Psoas muscle (tissue), 8 donors: ENCODE data around the gene SLC37A1. TPM values are rescaled to one million over a fixed set of nuclear protein-coding genes. Genes with fewer than 3 reads are reported as not detected.
A peak's percentile ranks its signal among the peaks of the same experiment; 100 is the strongest.

ENCODE experiments used
- ATAC-seq, 4 donors: fragments of 200-7000 bp; cut with Tn5 transposase; one replicate each; pipeline ENCODE4 v1.9.1; 2020; ENCODE audit warnings: moderate library complexity in 3 of 4, mild to moderate bottlenecking in 2 of 4
- DNase-seq, 2 donors: peaks; one replicate each; pipeline ENCODE4 v3.0.0-alpha.2; 2020
- H3K27ac ChIP-seq: fragments of 200-600 bp; one replicate; pipeline ENCODE4 v1.8.0; 2022
- H3K27me3 ChIP-seq, 3 donors: fragments of 200-600 bp in 1 of 3; one replicate each; pipeline versions ENCODE4 v1.6.1 to v1.8.0; 2013 to 2022; ENCODE audit warnings: low read length in 2 of 3, mild to moderate bottlenecking in 2 of 3, moderate library complexity in 1 of 3; ENCODE audit not compliant: insufficient read depth in 3 of 3
- H3K36me3 ChIP-seq, 2 donors: fragments of 200-600 bp in 1 of 2; one replicate each; pipeline versions ENCODE4 v1.6.1 to v1.8.0; 2013 to 2022; ENCODE audit warnings: low read depth in 1 of 2, mild to moderate bottlenecking in 1 of 2, moderate library complexity in 1 of 2; ENCODE audit not compliant: insufficient read depth in 1 of 2
- H3K4me1 ChIP-seq: fragments of 200-600 bp; one replicate; pipeline ENCODE4 v1.8.0; 2022
- H3K4me3 ChIP-seq: fragments of 200-600 bp; one replicate; pipeline ENCODE4 v1.8.0; 2022; ENCODE audit warnings: mild to moderate bottlenecking
- H3K9me3 ChIP-seq: fragments of 200-600 bp; one replicate; pipeline ENCODE4 v1.8.0; 2022
- WGBS, 3 donors: extraction: QIAGEN DNeasy Blood & Tissue Kit; methylation state at CpG; one replicate each; pipeline versions ENCODE4 v1.1.6 to v1.1.7; 2013; 5-methylcytosine and 5-hydroxymethylcytosine counted together
- intact Hi-C, 2 donors: fragments of 100-400 bp; cut with DNase I; formaldehyde crosslinking; loops; one replicate each; pipeline versions ENCODE4 v1.11.0 to v1.14.2; 2022
- polyA plus RNA-seq, 3 donors: library from polyadenylated mRNA; stranded (reverse); fragments of 200-250 nt; gene quantifications; one replicate each; pipeline ENCODE4 v1.2.3, GENCODE V29; 2013
- total RNA-seq, 4 donors: library from RNA; stranded (reverse); fragmentation: NEBNext Ultra II Directional in 2 of 4; extraction: Animal tissue kit (Norgen Biotek cat#: 25700) in 2 of 4; gene quantifications; one replicate each; pipeline versions ENCODE4 v1.2.1 to v1.2.4, GENCODE V29; 2021 to 2023
- TF ChIP-seq, protein P1 (sequence below): fragments of 200-600 bp; IDR thresholded peaks from one replicate; pipeline ENCODE4 v1.8.0; 2022; ENCODE audit warnings: antibody characterized with exemption
- donor health status: healthy with polysubstance abuse.
- donor health status: DM: no; HTN: no; CAD: no; lungs with moderate emphysema.
- donor health status: Bipolar disorder and iron deficiency.
- donor health status: healthy.
- donor health status: DM: yes; HTN: yes; CAD: no.
- donor health status: DM: no; HTN: no; CAD: no.
- donor health status: DM: no; HTN: no; CAD: no.
- donor health status: DM: yes; HTN: yes; CAD: no.

The SLC37A1 gene
- total and polyA plus RNA-seq, 7 donors = 1.6 to 18.9 (median 8.0) TPM

DNA sequence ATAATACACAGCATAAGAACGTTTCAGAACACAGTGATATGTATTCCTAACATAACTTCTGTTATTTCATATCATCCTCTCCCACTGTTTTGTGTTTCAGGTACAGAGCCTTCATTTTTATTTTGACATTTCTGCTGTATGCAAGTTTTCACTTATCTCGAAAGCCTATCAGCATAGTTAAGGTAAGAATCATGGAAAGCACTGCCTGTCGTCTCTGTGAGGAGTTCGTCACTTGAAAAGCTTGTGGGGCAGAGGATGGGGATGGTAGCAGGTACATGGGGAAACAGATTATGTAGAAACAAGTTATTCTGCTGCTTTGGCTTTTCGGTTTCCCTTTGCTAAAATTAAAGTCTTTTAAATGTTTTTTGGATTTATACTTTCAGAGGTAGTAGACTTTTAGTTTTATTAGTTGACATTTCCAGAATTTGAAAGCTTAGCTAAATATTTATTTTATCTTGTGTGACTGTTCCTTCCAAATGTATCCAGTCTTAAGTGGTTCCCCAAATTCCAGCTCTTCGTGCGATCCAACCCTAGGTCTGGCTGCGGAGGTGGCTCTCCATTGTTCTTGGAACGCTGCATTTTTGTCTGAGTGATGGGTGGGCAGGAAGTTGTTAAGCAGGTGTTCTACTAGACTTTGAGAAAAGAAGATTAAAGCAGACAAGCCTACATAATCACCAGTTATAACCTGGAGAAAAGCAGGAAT is 12.2 kb downstream of the SLC37A1 start:
- WGBS, 3 donors = 80 to 87% (median 82%) methylated on average over 9 of the region's 9 CpGs
- TF ChIP-seq, protein P1, sequence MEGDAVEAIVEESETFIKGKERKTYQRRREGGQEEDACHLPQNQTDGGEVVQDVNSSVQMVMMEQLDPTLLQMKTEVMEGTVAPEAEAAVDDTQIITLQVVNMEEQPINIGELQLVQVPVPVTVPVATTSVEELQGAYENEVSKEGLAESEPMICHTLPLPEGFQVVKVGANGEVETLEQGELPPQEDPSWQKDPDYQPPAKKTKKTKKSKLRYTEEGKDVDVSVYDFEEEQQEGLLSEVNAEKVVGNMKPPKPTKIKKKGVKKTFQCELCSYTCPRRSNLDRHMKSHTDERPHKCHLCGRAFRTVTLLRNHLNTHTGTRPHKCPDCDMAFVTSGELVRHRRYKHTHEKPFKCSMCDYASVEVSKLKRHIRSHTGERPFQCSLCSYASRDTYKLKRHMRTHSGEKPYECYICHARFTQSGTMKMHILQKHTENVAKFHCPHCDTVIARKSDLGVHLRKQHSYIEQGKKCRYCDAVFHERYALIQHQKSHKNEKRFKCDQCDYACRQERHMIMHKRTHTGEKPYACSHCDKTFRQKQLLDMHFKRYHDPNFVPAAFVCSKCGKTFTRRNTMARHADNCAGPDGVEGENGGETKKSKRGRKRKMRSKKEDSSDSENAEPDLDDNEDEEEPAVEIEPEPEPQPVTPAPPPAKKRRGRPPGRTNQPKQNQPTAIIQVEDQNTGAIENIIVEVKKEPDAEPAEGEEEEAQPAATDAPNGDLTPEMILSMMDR = no peak
- Histone ChIP-seq H3K4me1 (peaks cover 47% of the 10 kb centered on the region), H3K36me3 (peaks cover 0 to 13% of the 10 kb centered on the region in 2 donors), H3K27me3 (no peaks in the 10 kb centered on the region), H3K9me3 (no peaks in the 10 kb centered on the region), H3K27ac (peak overlapping the region; percentile 88), H3K4me3 (peak overlapping the region; percentile 47)
- intact Hi-C loops = loop anchor here in 1 of 2 donors (10.0 kb wide), 1 partner anchor 291 kb away; no protein-coding TSS in a partner anchor
- no peak for DNase-seq
- ATAC-seq = no peak

DNA sequence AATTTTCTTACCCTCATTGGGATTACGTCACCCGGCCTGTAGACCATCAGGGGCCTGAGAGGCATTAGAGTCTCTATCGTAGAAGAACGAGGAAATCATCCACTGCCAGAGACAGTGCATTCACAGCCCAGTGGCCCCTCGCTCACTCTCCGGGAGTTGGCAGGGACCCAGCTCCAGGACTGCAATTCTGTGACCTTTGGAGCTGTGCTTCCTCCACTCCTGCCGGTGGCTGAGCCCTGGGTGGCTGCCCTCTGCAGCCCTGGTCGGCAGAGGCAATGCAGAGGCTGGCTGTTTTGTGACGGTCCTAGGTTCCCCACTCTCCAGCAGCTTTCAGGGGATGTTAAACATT is 12.7 kb downstream of the SLC37A1 start:
- H3K4me1 ChIP-seq = peaks cover 49% of the 10 kb centered on the region
- H3K4me3 ChIP-seq = no peak overlapping the region
- TF ChIP-seq, protein P1 = no peak
- DNase-seq (no peak), ATAC-seq (no peak)
- peak overlapping the region; percentile 88 for H3K27ac ChIP-seq
- H3K36me3 ChIP-seq = peaks cover 0 to 8% of the 10 kb centered on the region in 2 donors
- intact Hi-C loops = loop anchor here in 1 of 2 donors (10.0 kb wide), 1 partner anchor 292 kb away; no protein-coding TSS in a partner anchor
- WGBS, 3 donors = 54 to 64% (median 56%) methylated on average over 9 of the region's 9 CpGs
- no peaks in the 10 kb centered on the region for H3K27me3 ChIP-seq
- no peaks in the 10 kb centered on the region for H3K9me3 ChIP-seq

DNA sequence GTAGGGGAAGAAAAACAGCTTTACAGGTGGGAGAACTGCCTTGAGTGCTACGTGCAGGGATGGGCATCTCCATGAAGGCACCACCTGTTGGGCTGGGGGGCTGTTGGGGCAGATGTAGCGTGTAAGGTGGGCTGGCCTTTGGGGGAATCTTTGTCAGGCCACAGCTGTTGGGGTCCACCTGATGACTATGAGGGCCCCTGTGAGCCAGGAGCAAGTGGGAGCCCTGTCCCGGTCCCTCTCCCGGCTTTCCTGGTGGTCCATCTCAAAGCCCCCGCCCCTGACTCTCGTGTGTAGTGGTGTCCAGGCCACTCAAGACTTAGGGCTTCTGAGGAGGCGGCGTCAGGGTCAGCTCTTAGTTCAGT is 13.5 kb downstream of the SLC37A1 start:
- Histone ChIP-seq H3K36me3 (peaks cover 0 to 7% of the 10 kb centered on the region in 2 donors), H3K4me3 (peak overlapping the region; percentile 42), H3K9me3 (no peaks in the 10 kb centered on the region), H3K4me1 (peaks cover 56% of the 10 kb centered on the region), H3K27me3 (no peaks in the 10 kb centered on the region), H3K27ac (peak overlapping the region; percentile 88)
- DNase-seq (no peak), ATAC-seq (no peak)
- 90 to 94% (median 93%) methylated on average over 8 of the region's 8 CpGs for WGBS, 3 donors
- TF ChIP-seq, protein P1 = no peak
- intact Hi-C loops = loop anchor here in 1 of 2 donors (10.0 kb wide), 1 partner anchor 292 kb away; no protein-coding TSS in a partner anchor

DNA sequence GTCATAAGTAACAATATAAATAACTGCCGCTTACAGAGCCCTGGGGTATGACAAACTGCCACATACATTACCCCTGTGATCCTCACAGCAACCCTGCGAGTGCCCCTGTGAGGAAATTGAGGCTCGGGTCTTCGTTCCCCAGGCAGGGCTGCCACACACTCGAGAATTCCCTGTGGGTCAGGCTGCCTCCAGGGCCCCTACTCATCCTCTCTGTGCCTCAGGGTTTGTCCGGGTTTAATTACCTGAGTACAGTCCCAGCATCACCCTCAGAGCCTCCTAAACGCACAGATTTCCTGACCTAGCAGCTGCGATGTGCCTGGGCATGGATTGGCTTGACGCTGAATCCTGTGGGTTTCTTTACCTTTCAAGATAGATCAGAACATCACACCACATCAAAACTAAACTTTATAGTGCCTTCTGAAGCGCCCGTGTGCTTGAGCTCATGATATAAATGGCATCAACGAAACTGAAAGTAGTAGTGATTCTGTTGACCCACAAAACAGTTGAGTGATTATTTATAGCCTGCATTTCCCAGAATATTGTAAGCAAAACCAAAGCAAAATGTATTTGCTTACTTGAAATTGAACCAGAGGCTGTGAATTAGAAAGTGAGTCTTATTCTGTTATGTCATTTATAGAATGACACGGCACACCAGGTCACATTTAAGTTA is 14.0 kb downstream of the SLC37A1 start:
- Histone ChIP-seq H3K27ac (peak overlapping the region; percentile 88), H3K4me3 (peak overlapping the region; percentile 42), H3K27me3 (no peaks in the 10 kb centered on the region), H3K36me3 (peaks cover 0 to 1% of the 10 kb centered on the region in 2 donors), H3K9me3 (no peaks in the 10 kb centered on the region), H3K4me1 (peaks cover 62% of the 10 kb centered on the region)
- 46 to 55% (median 52%) methylated on average over 13 of the region's 13 CpGs for WGBS, 3 donors
- TF ChIP-seq, protein P1 = no peak
- DNase-seq (no peak), ATAC-seq (no peak)
- intact Hi-C loops = loop anchor here in 1 of 2 donors (10.0 kb wide), 1 partner anchor 293 kb away; no protein-coding TSS in a partner anchor
